Endothelial cell of umbilical vein (primary cell): ENCODE data around the gene LIN28B. TPM values are rescaled to one million over a fixed set of nuclear protein-coding genes. Genes with fewer than 3 reads are reported as not detected.
"Not testable (repeated sequence)": the region's sequence is repeated elsewhere in the genome, so short reads cannot be mapped to it uniquely, and the experiment has no call there.

Experiments
- BruUV-seq: library from RNA; stranded (reverse); fragments of 400-500 nt; replicated peaks from 2 replicates; lab custom pipeline; 2021; lab: Mats Ljungman, UMichigan
- CTCF ChIA-PET: fragments of 300-600, 350-600 bp; sonication (Branson Sonifier 250); formaldehyde crosslinking; loops from one replicate; lab custom pipeline; 2021; ENCODE audit warnings: antibody characterized with exemption, inconsistent platforms; lab: Charles Lee
- POLR2A ChIA-PET: fragments of 300-600, 350-600 bp; sonication (Branson Sonifier 250); formaldehyde crosslinking; loops from one replicate; lab custom pipeline; 2021; ENCODE audit warnings: antibody characterized with exemption, inconsistent platforms; lab: Charles Lee
- DNase-seq: peaks from one replicate; pipeline ENCODE4 v3.0.0-alpha.2; 2011; ENCODE audit warnings: low read depth, low spot score
- FAIRE-seq: peaks from 2 replicates; lab custom pipeline; 2011; peaks lifted over from hg19 to GRCh38; lab: Jason Lieb, UNC
- H2AFZ ChIP-seq: 2 replicates; pipeline ENCODE4 v1.6.0; 2012; ENCODE audit warnings: low read depth, low read length, control low read depth, inconsistent platforms
- H3K27ac ChIP-seq: 2 replicates; pipeline ENCODE4 v1.5.1; 2011; ENCODE audit warnings: low read depth, mild to moderate bottlenecking, control low read depth, low read length, moderate library complexity; ENCODE audit not compliant: insufficient read depth
- H3K27me3 ChIP-seq, 2 experiments: 2 replicates each; pipeline versions ENCODE4 v1.6.0 to v1.6.1; 2011; ENCODE audit warnings: low read length in 2 of 2, mixed read lengths in 1 of 2; ENCODE audit not compliant: control insufficient read depth in 2 of 2, insufficient read depth in 2 of 2
- H3K36me3 ChIP-seq, 2 experiments: 2 replicates in 1 of 2; 3 replicates in 1 of 2; pipeline ENCODE4 v1.5.1; 2011; ENCODE audit warnings: low read length in 2 of 2, mild to moderate bottlenecking in 1 of 2, moderate library complexity in 1 of 2; ENCODE audit not compliant: control insufficient read depth in 2 of 2, insufficient read depth in 2 of 2; ENCODE audit errors: extremely low read depth in 1 of 2
- H3K4me1 ChIP-seq: 3 replicates; pipeline ENCODE4 v1.5.1; 2011; ENCODE audit warnings: mild to moderate bottlenecking, low read length; ENCODE audit not compliant: control insufficient read depth, insufficient read depth; ENCODE audit errors: extremely low read depth
- H3K4me2 ChIP-seq: 2 replicates; pipeline ENCODE4 v1.6.1; 2011; ENCODE audit warnings: low read length, control low read depth, mixed read lengths; ENCODE audit not compliant: insufficient read depth
- H3K4me3 ChIP-seq, 3 experiments: fragments of 200-600 bp in 1 of 3; sonication (generic), shearing (Covaris generic) in 1 of 3; replicated peaks in 1 of 3; 2 replicates each; pipeline ENCODE4 v1.5.1; 2011 to 2016; ENCODE audit warnings: control low read depth in 3 of 3, low read length in 3 of 3, mild to moderate bottlenecking in 2 of 3, inconsistent platforms in 1 of 3, low read depth in 1 of 3, moderate library complexity in 1 of 3; ENCODE audit not compliant: insufficient read depth in 1 of 3
- H3K79me2 ChIP-seq: 2 replicates; pipeline ENCODE4 v1.6.0; 2012; ENCODE audit warnings: low read length, inconsistent platforms; ENCODE audit not compliant: control insufficient read depth, insufficient read depth
- H3K9ac ChIP-seq: replicated peaks from 2 replicates; pipeline ENCODE3; 2011; ENCODE audit warnings: low read length, control low read depth; ENCODE audit not compliant: insufficient read depth; ENCODE audit errors: extremely low read depth
- H3K9me1 ChIP-seq: replicated peaks from 3 replicates; pipeline ENCODE4 v1.6.0; 2011; ENCODE audit warnings: mild to moderate bottlenecking, low read length; ENCODE audit not compliant: control insufficient read depth, insufficient read depth; ENCODE audit errors: extremely low read depth
- H3K9me3 ChIP-seq: replicated peaks from 2 replicates; pipeline ENCODE4 v1.5.1; 2012; ENCODE audit warnings: low read length, inconsistent platforms; ENCODE audit not compliant: control insufficient read depth, insufficient read depth
- H4K20me1 ChIP-seq: replicated peaks from 2 replicates; pipeline ENCODE3; 2011; ENCODE audit warnings: mild to moderate bottlenecking, low read length; ENCODE audit not compliant: control insufficient read depth, insufficient read depth; ENCODE audit errors: extremely low read depth
- FOS ChIP-seq: IDR thresholded peaks from 2 replicates; pipeline ENCODE4 v1.6.1; 2011; ENCODE audit warnings: mild to moderate bottlenecking, low read length, moderate library complexity, borderline replicate concordance; ENCODE audit not compliant: insufficient read depth
- JUN ChIP-seq: IDR thresholded peaks from 2 replicates; pipeline ENCODE4 v1.6.1; 2011; ENCODE audit warnings: borderline replicate concordance, low read depth; ENCODE audit not compliant: insufficient read length, insufficient read depth
- MYC ChIP-seq: IDR thresholded peaks from one replicate; pipeline ENCODE4 v1.6.1; 2011; ENCODE audit warnings: mild to moderate bottlenecking, low read depth, low read length
- dilution Hi-C: fragments of 300-500 bp; cut with MboI; formaldehyde crosslinking; loops from one replicate; pipeline ENCODE4 v1.15.0; 2019; ENCODE audit warnings: low sequenced_read_pairs; ENCODE audit not compliant: extremely low pct_ligation_motif_present
- intact Hi-C: fragments of 100-400 bp; cut with micrococcal nuclease; formaldehyde crosslinking; loops from one replicate; pipeline ENCODE4 v1.10.0; 2022
- polyA plus RNA-seq, 4 experiments: library from polyadenylated mRNA; depleted of rRNA in 3 of 4; stranded (reverse) in 3 of 4; unstranded in 1 of 4; fragments of >200 nt; gene quantifications; 2 replicates each; pipeline versions ENCODE4 v1.2.1 to v1.2.3, GENCODE V29; 2011 to 2012; ENCODE audit warnings: missing spikeins in 1 of 4
- total RNA-seq: library from RNA; stranded (reverse); gene quantifications from 2 replicates; pipeline ENCODE4 v1.2.3, GENCODE V29; 2021
- TF ChIP-seq, protein P1 (sequence below), 2 donors: IDR thresholded peaks; 1 replicate in 1 of 2; 2 replicates in 1 of 2; pipeline ENCODE4 v1.5.1; 2011; ENCODE audit warnings: low read length in 2 of 2, mild to moderate bottlenecking in 2 of 2, moderate library complexity in 2 of 2, control low read depth in 1 of 2, inconsistent platforms in 1 of 2, low read depth in 1 of 2; ENCODE audit not compliant: insufficient read depth in 1 of 2; ENCODE audit errors: extremely low read depth in 1 of 2

Gene LIN28B
- total and polyA plus RNA-seq, 2 donors (not counting 3 experiments of a cell fraction or from before 2014, with no cell fraction given) = not detected

DNA sequence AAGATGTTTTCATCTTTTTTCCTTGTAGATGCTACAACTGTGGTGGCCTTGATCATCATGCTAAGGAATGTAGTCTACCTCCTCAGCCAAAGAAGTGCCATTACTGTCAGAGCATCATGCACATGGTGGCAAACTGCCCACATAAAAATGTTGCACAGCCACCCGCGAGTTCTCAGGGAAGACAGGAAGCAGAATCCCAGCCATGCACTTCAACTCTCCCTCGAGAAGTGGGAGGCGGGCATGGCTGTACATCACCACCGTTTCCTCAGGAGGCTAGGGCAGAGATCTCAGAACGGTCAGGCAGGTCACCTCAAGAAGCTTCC, 121.4 kb downstream of the LIN28B start:
- POLR2A ChIA-PET = no interaction called here
- Histone ChIP-seq H3K27ac (no peak overlapping the region), H3K27me3 (peaks cover 0 to 2% of the 10 kb centered on the region in 2 experiments), H3K4me1 (no peaks in the 10 kb centered on the region), H3K9me3 (no peaks in the 10 kb centered on the region), H3K4me2 (no peak overlapping the region), H3K9me1 (no peaks in the 10 kb centered on the region), H3K36me3 (no peaks in the 10 kb centered on the region), H4K20me1 (no peaks in the 10 kb centered on the region), H3K79me2 (no peaks in the 10 kb centered on the region), H3K9ac (no peak overlapping the region), H3K4me3 (no peak overlapping the region), H2AFZ (no peak overlapping the region)
- no TSS peak for BruUV-seq
- dilution Hi-C loops (loop anchor here (25.0 kb wide), 1 partner anchor 334 kb away; the partner anchor contains the start of gene PREP), intact Hi-C loops (loop anchor here (1.0 kb wide), 5 partner anchors 82 to 395 kb away; no protein-coding TSS in a partner anchor)
- CTCF ChIA-PET = interaction anchor here (0.6 to 6.3 kb wide), 45 partner anchors 9 to 396 kb away, joined by 3 to 207 read pairs (median 6); partner anchors contain the start of gene PREP
- TF ChIP-seq MYC (no peak), JUN (no peak), FOS (no peak)
- DNase-seq (no peak), FAIRE-seq (no peak)

DNA sequence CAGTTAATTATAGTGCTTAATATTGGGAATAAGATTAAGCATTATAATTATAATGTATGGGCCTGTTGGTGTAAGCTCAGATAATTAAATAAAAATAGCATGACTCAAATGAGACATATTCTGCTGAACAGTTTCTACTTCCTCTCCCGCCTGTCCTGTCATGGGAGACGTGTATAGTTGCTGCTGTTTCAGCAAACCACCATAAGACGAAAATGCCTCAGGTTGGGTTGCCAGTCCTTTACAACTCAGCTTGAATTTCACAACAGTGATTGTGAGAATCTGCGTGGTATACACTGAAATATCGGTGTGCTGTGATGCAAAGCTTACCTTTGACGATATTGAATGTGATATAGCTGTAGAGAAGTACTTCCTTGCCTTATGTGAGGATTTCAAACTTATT, 123.4 kb downstream of the LIN28B start:
- H3K79me2 ChIP-seq = no peaks in the 10 kb centered on the region
- POLR2A ChIA-PET = no interaction called here
- intact Hi-C loops = no loop called here
- no peaks in the 10 kb centered on the region for H4K20me1 ChIP-seq
- H3K9me3 ChIP-seq = no peaks in the 10 kb centered on the region
- no peak for DNase-seq
- no peak overlapping the region for H3K4me2 ChIP-seq
- H3K9ac ChIP-seq = no peak overlapping the region
- no peak overlapping the region for H3K4me3 ChIP-seq
- H3K27ac ChIP-seq = no peak overlapping the region
- no peaks in the 10 kb centered on the region for H3K9me1 ChIP-seq
- dilution Hi-C loops = loop anchor here (25.0 kb wide), 1 partner anchor 332 kb away; the partner anchor contains the start of gene PREP
- peaks cover 0 to 2% of the 10 kb centered on the region in 2 experiments for H3K27me3 ChIP-seq
- BruUV-seq = no TSS peak
- FAIRE-seq = no peak
- no peaks in the 10 kb centered on the region for H3K36me3 ChIP-seq
- TF ChIP-seq, protein P1, sequence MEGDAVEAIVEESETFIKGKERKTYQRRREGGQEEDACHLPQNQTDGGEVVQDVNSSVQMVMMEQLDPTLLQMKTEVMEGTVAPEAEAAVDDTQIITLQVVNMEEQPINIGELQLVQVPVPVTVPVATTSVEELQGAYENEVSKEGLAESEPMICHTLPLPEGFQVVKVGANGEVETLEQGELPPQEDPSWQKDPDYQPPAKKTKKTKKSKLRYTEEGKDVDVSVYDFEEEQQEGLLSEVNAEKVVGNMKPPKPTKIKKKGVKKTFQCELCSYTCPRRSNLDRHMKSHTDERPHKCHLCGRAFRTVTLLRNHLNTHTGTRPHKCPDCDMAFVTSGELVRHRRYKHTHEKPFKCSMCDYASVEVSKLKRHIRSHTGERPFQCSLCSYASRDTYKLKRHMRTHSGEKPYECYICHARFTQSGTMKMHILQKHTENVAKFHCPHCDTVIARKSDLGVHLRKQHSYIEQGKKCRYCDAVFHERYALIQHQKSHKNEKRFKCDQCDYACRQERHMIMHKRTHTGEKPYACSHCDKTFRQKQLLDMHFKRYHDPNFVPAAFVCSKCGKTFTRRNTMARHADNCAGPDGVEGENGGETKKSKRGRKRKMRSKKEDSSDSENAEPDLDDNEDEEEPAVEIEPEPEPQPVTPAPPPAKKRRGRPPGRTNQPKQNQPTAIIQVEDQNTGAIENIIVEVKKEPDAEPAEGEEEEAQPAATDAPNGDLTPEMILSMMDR (IDR thresholded peaks at IDR 0.05; ENCODE audit: extremely low read depth in 1 of 2, insufficient read depth in 1 of 2, low read depth in 1 of 2, low read length in 2 of 2) = no peak
- no peak for TF ChIP-seq MYC
- CTCF ChIA-PET = interaction anchor here (1.3 to 6.3 kb wide), 4 partner anchors 10 to 290 kb away, joined by 5 to 207 read pairs (median 48); no protein-coding TSS in a partner anchor
- H3K4me1 ChIP-seq = no peaks in the 10 kb centered on the region
- no peak overlapping the region for H2AFZ ChIP-seq

DNA sequence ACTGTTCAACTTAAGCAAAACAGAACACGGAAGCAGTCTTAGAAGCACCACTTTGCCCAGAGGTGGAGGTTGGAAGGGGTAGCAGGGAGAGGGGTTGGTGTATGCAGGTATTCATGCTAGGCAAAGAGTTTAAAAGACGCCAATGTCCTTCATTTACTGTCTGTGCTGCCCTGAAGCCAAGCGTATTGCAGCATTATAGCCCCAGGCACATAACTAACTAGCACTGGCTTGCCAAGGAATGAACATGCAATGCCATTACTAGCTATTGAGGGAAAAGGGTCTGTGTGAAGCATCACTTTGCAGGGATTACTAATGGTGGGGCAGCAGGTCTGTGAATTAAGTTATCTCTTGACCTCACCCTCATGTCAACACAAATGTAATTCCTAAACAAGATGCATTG, 124.8 kb downstream of the LIN28B start:
- DNase-seq, H3K36me3 ChIP-seq, POLR2A ChIA-PET, H3K79me2 ChIP-seq, H3K4me1 ChIP-seq, H3K27ac ChIP-seq, H3K9me1 ChIP-seq, BruUV-seq, H3K4me2 ChIP-seq, H3K4me3 ChIP-seq, H3K27me3 ChIP-seq, H3K9me3 ChIP-seq, H2AFZ ChIP-seq, H4K20me1 ChIP-seq, H3K9ac ChIP-seq, intact Hi-C loops, CTCF ChIA-PET, FAIRE-seq: not testable (repeated sequence)
- dilution Hi-C loops = loop anchor here (25.0 kb wide), 1 partner anchor 331 kb away; the partner anchor contains the start of gene PREP
